GM19455 (cell line): ENCODE data around the gene ARHGAP28.

Experiments used
- ATAC-seq: cut with Tn5 transposase; IDR thresholded peaks from one replicate; pipeline ENCODE4 v1.9.1; 2021; ENCODE audit not compliant: unreplicated experiment

Gene ARHGAP28

GRCh38 chr18:6954501-6954900 lies 225.0 kb downstream of the ARHGAP28 start:
- no peak for ATAC-seq

- ATAC-seq = no peak
Observed at GRCh38 chr18:6955304-6955703, 225.8 kb downstream of the ARHGAP28 start.

- no peak for ATAC-seq
Observed at GRCh38 chr18:6956495-6956894, 227.0 kb downstream of the ARHGAP28 start.

- no peak for ATAC-seq
Observed at GRCh38 chr18:6956999-6957398, 227.5 kb downstream of the ARHGAP28 start.

GRCh38 chr18:6959110-6959509 lies 229.6 kb downstream of the ARHGAP28 start:
- no peak for ATAC-seq

GRCh38 chr18:6960124-6960523 lies 230.6 kb downstream of the ARHGAP28 start:
- no peak for ATAC-seq

GRCh38 chr18:6960656-6961055 lies 231.1 kb downstream of the ARHGAP28 start:
- no peak for ATAC-seq

GRCh38 chr18:6961331-6961730 lies 231.8 kb downstream of the ARHGAP28 start:
- no peak for ATAC-seq

GRCh38 chr18:6962571-6963451 lies 233.3 kb downstream of the ARHGAP28 start:
- no peak for ATAC-seq

- ATAC-seq = no peak
Observed at GRCh38 chr18:6963452-6964097, 234.1 kb downstream of the ARHGAP28 start.
